ENCODE measurements around the gene EIF5. TPM values are rescaled to one million over a fixed set of nuclear protein-coding genes. Genes with fewer than 3 reads are reported as not detected.

The EIF5 gene
- 149 and 176 TPM in 2 replicates for total RNA-seq
- 247 TPM for polyA plus RNA-seq (2012)

- DNase-seq (ENCODE audit: low read depth): peak; percentile 99
These were observed at the start of gene EIF5 for GRCh38 chr14:103333754-103334643. Gene EIF5, plus strand, starts transcription at chr14:103334237. Its CDS starts 1,624 bp downstream, at chr14:103335861.

- DNase-seq (ENCODE audit: low read depth): no peak
These were observed 49.2 kb upstream of the EIF5 start for GRCh38 chr14:103284574-103285467.

GRCh38 chr14:103286460-103286859 is 47.6 kb upstream of the EIF5 start:
- no peak for DNase-seq (ENCODE audit: low read depth)

- DNase-seq (ENCODE audit: low read depth): no peak
These were observed 46.8 kb upstream of the EIF5 start for GRCh38 chr14:103286968-103287850.

- no peak for DNase-seq (ENCODE audit: low read depth)
These were observed 45.8 kb upstream of the EIF5 start for GRCh38 chr14:103288076-103288766.

- DNase-seq (ENCODE audit: low read depth): no peak
These were observed 44.0 kb upstream of the EIF5 start for GRCh38 chr14:103290056-103290455.

GRCh38 chr14:103290494-103290893 is 43.5 kb upstream of the EIF5 start:
- no peak for DNase-seq (ENCODE audit: low read depth)

- no peak for DNase-seq (ENCODE audit: low read depth)
These were observed 43.1 kb upstream of the EIF5 start for GRCh38 chr14:103290961-103291360.

- DNase-seq (ENCODE audit: low read depth): peak; percentile 79
These were observed 41.3 kb upstream of the EIF5 start for GRCh38 chr14:103292426-103293374.

- no peak for DNase-seq (ENCODE audit: low read depth)
These were observed 40.6 kb upstream of the EIF5 start for GRCh38 chr14:103293465-103293864.

- DNase-seq (ENCODE audit: low read depth): no peak
These were observed 39.9 kb upstream of the EIF5 start for GRCh38 chr14:103294091-103294490.

- DNase-seq (ENCODE audit: low read depth): peak; percentile 11
These were observed 38.0 kb upstream of the EIF5 start for GRCh38 chr14:103296007-103296406.

GRCh38 chr14:103296987-103297386 is 37.0 kb upstream of the EIF5 start:
- DNase-seq (ENCODE audit: low read depth): no peak

- DNase-seq (ENCODE audit: low read depth): no peak
These were observed 35.4 kb upstream of the EIF5 start for GRCh38 chr14:103298620-103299019.

- DNase-seq (ENCODE audit: low read depth): no peak
These were observed 32.3 kb upstream of the EIF5 start for GRCh38 chr14:103301512-103302354.

GRCh38 chr14:103302966-103303365 is 31.1 kb upstream of the EIF5 start:
- DNase-seq (ENCODE audit: low read depth): no peak

GRCh38 chr14:103304706-103305105 is 29.3 kb upstream of the EIF5 start:
- no peak for DNase-seq (ENCODE audit: low read depth)

Measured in myocyte (in vitro differentiated cells).